Measurements from ENCODE around the gene SLC47A2.

Gene SLC47A2

DNA sequence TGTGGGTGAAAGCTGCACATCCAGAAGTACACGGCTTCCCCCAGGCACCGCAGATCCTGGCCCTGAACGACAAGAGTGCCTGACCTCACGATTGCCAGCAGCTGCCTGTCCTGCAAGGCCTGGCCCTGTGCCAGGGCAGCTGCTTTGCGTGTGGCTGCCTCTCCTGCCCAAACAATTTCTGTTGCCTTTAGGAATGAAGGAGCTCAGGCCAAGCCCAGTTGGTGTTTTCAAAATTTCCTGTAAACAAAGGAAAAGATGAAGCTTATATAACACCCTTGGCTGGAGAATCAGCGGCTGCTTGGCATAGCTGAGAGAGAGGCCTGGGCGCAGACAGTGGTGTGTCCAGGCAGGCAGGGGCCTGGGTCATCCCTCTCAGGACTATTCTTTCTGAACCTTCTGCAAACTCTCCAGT lies 11.7 kb upstream of the SLC47A2 start:
- TF ChIP-seq CTCF (IDR thresholded peaks at IDR 0.05) = no peak

DNA sequence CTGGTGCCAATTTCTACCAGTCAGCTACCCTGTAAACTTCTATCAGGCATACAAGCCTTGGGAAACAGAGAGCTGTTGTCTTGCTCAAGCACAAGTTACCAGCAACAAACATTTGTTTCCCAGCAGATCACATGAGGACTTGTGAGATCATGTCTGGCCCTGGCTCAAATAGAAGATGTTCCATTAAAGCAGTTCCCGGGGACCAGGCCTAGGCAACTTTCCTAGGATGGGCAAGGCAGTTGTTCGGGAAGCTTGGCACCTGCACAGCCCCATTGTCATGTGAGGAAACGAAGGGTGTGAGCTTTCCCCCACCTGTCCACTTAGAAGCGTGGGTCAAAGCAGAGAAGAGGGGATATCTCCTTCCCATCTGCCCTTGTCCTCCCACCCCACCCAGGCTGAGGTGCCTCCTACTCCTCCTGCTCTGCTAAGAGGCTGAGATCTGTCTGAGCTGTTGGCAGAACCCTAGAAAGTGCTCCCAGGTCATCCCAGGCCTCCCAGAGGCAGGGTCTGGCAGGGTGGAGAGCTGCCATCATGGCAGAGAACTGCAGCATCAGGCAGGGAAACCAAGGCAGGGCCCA lies 11.2 kb upstream of the SLC47A2 start:
- no peak for TF ChIP-seq CTCF (IDR thresholded peaks at IDR 0.05)

GRCh38 chr17:19726631-19727376 lies 10.4 kb upstream of the SLC47A2 start:
- TF ChIP-seq CTCF (IDR thresholded peaks at IDR 0.05) = no peak

GRCh38 chr17:19725486-19725885 lies 9.1 kb upstream of the SLC47A2 start:
- TF ChIP-seq CTCF (IDR thresholded peaks at IDR 0.05) = no peak

DNA sequence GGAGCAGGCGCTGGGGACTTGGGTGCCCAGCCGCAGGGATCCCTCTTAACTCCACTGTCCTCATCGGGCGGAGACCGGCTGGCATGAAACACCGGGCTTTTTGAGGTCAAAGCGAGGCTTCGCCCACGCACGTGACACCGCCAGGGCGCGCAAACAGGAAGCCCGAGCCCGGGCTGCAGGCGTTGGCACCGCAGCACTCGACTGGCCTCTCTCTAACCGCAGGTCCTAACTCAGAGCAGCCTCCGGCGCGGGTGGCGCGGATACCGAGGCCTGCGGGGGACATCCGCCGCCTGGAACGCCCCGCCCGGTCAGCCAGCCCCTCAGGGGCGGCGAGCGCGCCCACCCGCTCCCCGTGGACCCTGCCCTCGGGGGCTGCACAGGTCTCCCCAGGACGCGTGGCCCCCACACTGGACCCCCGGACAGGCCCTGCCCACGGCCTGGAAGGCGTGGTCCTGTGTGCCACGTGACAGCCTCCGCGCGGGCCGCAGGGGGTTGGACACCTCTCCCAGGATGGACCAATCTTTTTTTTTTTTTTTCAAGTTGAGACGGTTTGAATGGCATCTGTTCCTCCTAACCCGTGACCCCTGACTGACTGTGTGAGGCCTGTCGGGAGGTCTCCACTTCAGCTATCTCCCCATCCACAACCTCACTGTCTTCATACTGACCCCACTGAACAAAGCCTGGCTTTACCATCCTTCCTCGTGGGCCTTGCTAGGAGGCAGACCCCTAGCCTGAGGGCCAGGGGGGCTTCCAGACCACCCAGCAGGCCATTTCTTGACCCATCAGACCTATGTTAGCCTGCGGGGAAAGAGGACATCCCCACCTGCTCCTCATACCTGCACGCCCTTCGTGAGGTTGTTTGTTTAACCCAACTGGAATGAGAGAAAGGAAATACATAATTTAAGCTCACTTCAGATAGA lies 8.4 kb upstream of the SLC47A2 start:
- TF ChIP-seq CTCF (IDR thresholded peaks at IDR 0.05) = no peak

DNA sequence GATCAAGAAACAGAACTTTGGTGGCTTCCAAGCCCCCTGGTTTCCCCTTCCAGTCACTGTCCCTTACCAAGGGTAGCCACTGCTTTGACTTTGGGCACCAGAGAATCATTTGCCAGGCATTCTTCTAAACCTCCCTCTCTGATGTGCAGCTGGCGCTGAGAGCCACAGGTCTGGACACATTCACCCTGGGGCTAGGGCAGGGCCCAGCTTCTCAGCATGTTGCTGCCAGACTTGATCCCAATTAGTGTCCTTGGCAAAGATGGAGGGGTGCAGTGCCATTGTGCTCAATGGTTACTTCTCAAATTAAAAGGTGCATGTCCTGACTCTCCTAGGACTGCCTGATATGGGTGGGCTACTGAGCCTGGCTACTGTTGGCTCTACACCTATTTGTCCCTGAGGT lies 7.6 kb upstream of the SLC47A2 start:
- TF ChIP-seq CTCF (IDR thresholded peaks at IDR 0.05) = no peak

GRCh38 chr17:19720631-19721426 lies 4.4 kb upstream of the SLC47A2 start:
- TF ChIP-seq CTCF (IDR thresholded peaks at IDR 0.05) = no peak
